Activated CD4-positive, alpha-beta T cell treated with anti-CD3 and anti-CD28 coated beads for 24 hours (primary cell): ENCODE results near the gene ALAS1.

Experiments used
- DNase-seq, 2 donors: peaks; one replicate each; pipeline ENCODE4 v3.0.0-alpha.2; 2020; ENCODE audit warnings: low read depth in 2 of 2

Gene ALAS1

DNA sequence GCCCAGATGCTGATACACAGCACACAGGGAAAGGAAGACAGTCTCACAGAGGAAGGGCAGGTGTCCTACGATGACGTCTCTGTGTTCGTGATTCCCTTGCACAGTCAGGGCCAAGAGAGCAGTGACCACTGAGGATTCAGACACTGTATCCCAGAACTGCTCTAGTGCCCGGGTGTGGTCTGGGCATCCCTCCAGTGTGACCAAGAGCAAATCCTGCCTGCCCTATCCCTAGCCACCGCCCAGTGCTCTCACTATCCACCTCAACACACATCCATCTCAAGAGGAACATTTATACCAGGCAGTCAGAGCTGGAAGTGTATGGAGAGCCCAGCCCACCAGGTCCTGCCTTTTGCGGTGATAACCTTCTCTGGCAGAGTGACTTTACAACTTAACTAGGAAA, 51.7 kb downstream of the ALAS1 start:
- DNase-seq = no peak

DNA sequence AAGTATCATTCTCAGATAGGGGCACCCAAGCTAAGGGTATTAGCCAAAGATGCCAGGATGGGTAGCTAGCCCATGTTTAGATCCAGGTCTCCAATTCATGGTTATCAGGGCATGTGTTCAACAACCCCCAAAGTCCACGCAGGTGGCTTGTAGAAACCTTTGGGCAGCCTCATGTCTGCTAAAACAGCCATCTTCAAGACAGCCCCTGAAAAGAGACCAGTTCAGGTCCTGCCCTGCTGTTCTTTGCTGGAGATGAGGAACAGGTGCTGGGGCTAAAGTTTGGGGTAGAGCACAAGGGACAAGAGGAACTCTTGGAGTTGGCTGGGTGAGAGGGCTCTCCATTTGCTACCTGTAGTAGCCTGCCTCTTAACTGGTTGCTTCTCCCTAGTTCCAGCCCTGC, 52.2 kb downstream of the ALAS1 start:
- DNase-seq = no peak

DNA sequence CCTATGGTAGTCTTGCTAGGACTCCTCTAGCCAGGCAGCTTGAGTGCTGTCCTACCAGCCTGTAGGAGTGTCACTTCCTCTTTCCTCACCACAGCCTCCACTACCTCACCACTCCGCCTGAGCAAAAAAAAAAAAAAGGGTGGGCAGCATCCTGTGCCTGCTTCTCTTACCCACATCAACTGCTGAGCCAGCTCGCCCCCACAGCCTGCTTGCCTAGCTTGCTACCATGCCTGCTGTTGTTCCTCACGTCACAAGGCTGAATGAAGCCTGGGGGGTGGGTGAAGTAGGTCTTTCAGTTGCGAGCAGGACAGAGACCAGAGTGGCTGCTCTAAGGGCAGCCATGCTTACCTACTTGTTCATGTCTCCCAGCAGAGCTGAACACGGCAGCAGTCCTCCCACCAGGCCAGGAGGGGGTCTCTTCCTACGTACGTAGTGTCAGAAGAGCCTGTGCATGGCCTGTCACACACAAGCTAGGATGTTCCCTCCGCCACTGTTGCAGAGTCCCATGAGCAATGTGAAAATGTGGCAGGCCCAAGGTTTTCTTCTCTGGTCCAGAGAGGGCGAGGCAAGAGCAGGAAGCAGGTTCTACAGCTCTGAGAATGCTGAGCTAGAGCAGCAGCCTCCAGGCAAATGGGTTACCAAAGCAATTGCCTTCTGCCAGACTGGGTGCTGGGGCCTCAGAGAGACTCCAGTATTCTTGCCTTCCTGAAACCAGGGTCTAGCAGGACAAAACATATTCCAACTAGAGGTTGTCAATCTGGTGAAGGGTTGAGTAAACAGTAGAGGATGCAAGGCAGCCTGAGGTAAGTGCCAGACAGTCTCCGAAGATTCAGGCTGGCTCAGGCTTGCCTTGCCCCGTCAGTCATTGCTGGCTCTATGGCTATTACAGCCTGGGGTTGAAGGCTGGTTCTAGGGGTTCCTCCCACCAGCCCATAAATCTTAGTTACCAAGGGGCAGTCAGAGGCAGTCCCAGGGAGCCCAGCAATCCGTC, 55.6 kb downstream of the ALAS1 start:
- DNase-seq = peak; percentile 62 to 69

DNA sequence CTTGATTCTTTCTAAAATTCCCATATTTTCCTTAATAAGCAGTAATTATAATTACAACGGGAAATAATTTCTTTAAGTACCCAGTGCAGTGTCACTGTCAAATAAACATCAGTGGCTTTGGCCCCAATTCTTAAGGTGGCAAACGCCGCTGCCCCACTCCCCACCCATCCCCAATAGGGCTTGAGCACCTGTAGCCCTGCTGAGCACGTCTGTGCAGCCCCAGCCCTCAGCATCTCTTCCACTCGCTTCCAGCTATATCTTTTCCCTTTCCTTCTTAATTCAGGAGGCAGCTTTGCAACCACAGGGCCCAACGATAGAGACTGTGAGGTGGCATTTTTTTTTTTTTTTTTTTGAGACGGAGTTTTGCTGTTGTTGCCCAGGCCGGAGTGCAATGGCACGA, 56.6 kb downstream of the ALAS1 start:
- DNase-seq = no peak

DNA sequence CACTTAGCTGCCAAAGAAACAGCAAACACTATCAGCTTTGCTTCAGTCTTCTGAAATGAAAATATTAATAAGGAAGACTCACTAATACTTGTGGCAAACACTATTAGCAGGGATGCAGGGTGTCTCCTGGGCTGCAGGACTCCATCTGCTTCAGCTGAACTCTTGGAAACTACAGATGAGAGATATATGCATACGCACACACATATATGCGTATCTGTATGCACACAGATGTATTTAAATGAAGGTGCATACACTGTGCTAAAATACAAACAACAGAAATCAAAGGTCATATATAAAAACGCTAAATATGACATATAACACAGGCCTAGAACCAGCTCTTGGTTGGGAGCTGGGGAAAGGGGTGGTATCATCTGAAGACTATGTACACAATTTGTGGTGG, 58.2 kb downstream of the ALAS1 start:
- no peak for DNase-seq

DNA sequence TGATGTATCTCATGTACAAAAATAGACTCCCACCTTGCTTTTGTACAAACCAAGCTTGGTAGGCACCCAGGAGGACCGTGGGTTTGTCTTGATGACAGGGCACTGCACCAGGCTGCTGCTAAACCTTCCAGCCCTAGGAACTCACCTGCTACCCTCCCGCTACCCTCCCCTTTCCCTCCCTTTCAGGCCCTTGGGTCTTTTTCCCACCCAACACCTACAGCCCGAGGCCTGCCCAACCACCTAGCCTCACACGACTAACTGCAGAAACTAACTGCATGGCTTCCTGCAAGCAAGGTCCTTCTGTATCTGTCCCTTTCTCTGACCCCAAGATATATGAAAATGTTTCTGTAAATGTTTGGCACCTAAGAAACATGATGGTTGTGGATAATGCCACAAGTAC, 58.7 kb downstream of the ALAS1 start:
- no peak for DNase-seq

DNA sequence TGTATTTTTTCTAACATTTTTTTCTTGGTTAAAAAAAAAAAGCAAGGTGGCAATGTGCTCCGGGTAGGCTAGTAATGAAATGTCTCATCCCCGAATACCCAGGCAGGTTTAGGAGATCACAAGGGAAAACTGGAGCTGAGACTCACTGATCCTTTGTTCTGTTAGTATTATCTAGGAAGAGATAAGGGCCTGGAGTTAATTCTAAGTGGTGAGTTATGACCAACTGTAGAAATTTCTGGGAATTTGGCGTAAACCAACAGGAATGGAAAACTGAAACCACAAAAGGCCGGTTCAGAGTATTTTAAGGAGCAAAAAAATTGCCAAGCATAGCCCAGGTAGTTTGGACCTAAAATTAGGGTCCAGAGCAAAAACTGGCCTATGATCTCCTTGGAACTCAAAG, 60.0 kb downstream of the ALAS1 start:
- DNase-seq = no peak

DNA sequence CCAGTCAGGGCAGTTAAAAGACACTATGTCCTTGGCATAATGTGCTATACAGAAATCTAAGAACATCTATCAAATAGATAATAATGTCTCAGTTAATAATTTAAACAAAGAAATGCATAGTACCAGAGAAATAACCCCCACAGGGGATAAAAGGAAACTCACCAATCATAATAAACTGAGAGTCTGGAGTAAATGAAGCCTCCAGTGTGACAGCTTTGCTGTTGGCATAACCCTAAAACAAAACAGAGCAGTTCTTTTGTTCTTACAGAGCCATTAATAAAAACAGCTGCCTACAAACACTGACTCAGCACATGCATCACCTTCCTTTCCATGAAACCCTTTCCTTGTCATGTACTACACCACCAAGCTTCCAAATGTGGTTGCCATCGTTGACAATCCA, 61.1 kb downstream of the ALAS1 start:
- no peak for DNase-seq

DNA sequence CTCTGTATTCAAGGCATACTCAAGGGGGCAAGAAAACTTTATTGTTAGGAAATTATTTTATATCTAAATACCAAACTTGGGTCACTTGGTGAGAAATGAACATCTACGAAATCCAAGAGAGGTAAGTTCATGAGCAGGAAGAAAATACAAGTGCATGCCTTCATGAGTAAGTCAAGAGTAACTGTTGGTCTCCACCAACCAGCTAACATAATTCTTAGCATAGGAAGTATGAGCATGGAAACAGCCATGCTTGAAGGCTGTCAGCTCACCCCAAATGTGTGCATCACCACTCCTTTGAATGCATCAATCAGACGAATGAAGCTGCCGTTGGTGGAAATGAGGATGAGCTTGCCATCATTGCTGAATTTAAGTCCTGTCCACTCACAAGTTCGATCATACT, 61.5 kb downstream of the ALAS1 start:
- DNase-seq = no peak

DNA sequence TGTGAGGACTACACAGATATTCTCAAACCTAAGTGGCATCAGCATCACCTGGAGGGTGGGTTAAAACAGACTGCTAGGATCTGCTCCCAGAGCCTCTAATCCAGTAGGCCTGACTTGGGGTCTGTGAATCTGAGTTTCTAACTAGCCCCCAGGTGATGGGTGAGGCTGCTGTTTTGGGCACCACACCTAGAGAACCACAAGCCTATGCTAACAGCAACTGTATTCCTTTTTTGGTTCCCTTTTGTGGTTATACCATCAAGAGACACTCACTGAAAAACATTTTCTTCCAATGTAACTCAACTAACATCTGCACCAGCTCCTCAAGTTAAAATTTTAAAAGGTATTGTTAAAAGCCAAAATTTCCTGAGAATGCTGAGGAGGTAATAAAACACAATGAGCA, 64.5 kb downstream of the ALAS1 start:
- DNase-seq = no peak
